Epithelial cell of esophagus (primary cell): ENCODE data around the gene GNAO1.

Source experiments
- DNase-seq: peaks from one replicate; pipeline ENCODE4 v3.0.0; 2010; ENCODE audit warnings: low read depth
- H3K4me3 ChIP-seq: 2 replicates; pipeline ENCODE4 v1.5.1; 2011; ENCODE audit warnings: mild to moderate bottlenecking, low read length, control low read depth
- CTCF ChIP-seq: IDR thresholded peaks from 2 replicates; pipeline ENCODE4 v1.5.1; 2011; ENCODE audit warnings: low read depth, mild to moderate bottlenecking, low read length, control low read depth, inconsistent platforms; ENCODE audit not compliant: insufficient read depth; ENCODE audit errors: missing control alignments

Gene GNAO1

DNA sequence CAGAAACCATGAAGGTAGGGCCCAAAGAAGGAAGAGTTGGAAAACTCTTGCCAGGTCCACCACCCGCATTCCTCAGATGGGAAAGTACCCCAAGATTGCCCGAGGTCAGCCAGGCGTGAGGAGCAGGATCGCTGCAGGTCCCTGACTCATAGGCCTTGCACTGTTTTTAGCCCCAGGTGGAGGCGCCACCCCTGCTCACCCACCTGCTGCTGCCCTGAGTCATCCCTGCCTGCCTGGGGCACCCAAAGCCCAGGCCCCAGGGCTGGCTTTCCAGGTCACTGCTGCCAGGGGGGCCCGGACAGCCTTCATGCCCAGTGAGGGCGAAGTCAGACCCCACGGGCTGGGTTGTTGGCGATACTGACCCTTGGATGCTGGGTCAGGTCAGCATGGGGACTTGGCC, 133.1 kb downstream of the GNAO1 start:
- H3K4me3 ChIP-seq = no peak overlapping the region
- DNase-seq = peak; percentile 92
- no peak for TF ChIP-seq CTCF

DNA sequence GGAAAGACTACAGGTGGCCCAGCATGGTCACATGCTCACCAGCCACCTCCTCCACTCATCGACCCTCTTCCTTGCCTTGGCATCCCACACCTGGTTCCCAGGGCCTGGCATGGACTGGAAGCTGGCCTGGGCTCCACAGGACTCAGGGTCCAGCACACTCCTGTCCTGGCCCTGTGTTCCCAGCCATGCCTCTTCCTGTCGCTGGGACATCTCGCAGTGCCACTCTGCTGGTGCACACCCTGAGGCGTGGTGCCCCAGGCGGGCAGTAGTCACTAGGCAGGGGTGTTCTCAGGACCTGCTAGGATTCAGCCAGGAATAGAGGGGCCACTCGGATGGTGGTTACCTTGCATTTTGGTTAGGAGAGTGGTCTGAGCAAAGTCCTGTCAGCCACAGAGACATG, 134.7 kb downstream of the GNAO1 start:
- TF ChIP-seq CTCF = no peak
- H3K4me3 ChIP-seq = no peak overlapping the region
- no peak for DNase-seq

- H3K4me3 ChIP-seq = no peak overlapping the region
- no peak for DNase-seq
- no peak for TF ChIP-seq CTCF
These were observed 136.0 kb downstream of the GNAO1 start for GRCh38 chr16:56327071-56327928.

DNA sequence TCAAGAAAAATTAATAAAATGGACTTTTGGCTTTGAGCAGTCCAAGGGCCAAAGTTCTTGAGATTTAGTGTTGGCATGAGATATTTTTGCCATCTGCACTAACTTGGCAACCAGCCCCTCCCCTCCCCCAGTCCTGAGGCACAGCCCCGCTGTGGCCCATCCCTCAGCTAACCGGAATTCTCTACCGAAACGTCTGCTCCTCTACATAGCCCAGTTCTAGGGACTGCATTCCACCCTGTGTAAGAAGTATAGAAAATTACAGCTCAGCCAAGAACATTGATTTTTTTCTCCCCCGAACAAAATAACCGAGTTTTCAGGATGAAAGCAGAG, 136.6 kb downstream of the GNAO1 start:
- TF ChIP-seq CTCF = no peak
- DNase-seq = no peak

GRCh38 chr16:56328276-56329022, 137.2 kb downstream of the GNAO1 start:
- DNase-seq = no peak
- H3K4me3 ChIP-seq = no peak overlapping the region
- no peak for TF ChIP-seq CTCF

More for the DNA sequence above, 136.6 kb downstream of the GNAO1 start:
- no peak overlapping the region for H3K4me3 ChIP-seq

- H3K4me3 ChIP-seq = no peak overlapping the region
- no peak for TF ChIP-seq CTCF
- no peak for DNase-seq
These were observed 138.6 kb downstream of the GNAO1 start for GRCh38 chr16:56329887-56330286.

DNA sequence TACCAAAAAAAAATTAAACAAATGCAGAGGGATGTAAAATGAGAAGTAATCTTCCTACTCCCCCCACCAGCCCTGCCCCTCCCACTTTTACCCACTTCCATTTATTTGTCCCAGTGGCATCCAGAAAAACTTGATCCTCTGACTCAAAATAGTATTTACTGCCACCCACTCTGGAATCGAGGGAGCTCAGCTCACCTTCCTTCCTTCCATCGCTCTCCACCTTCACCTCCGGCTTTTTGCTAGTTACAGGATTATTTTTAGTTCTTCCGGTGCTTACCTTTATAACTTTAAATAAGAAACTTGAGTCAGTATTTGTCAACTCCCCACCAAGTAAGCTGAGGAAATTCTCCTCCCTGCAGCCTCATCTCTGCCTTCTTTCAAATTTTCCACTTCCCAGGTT, 139.2 kb downstream of the GNAO1 start:
- DNase-seq = peak; percentile 68
- TF ChIP-seq CTCF = no peak

More for the DNA sequence above, 139.2 kb downstream of the GNAO1 start:
- no peak overlapping the region for H3K4me3 ChIP-seq
